HCEC 1CT (cell line): Measurements from ENCODE around the gene NDUFB4.

Source experiments
- DNase-seq: peaks from one replicate; pipeline ENCODE4 v3.0.0-alpha.2; 2017

Gene NDUFB4

GRCh38 chr3:120596116-120596852, at the start of gene NDUFB4:
Gene NDUFB4, plus strand, starts transcription at chr3:120596336. Its CDS starts 24 bp downstream, at chr3:120596360.
- DNase-seq, result peak; percentile 98

- no peak for DNase-seq
Observed at GRCh38 chr3:120550546-120550945, 45.6 kb upstream of the NDUFB4 start.

GRCh38 chr3:120552184-120553172, 43.7 kb upstream of the NDUFB4 start:
- no peak for DNase-seq

- DNase-seq, result no peak
Observed at GRCh38 chr3:120554812-120555606, 41.1 kb upstream of the NDUFB4 start.

- no peak for DNase-seq
Observed at GRCh38 chr3:120555657-120556509, 40.3 kb upstream of the NDUFB4 start.

- no peak for DNase-seq
Observed at GRCh38 chr3:120557115-120557514, 39.0 kb upstream of the NDUFB4 start.

GRCh38 chr3:120558771-120559241, 37.3 kb upstream of the NDUFB4 start:
- DNase-seq, result peak; percentile 83

GRCh38 chr3:120559242-120560061, 36.7 kb upstream of the NDUFB4 start:
- DNase-seq, result peak; percentile 79

GRCh38 chr3:120560304-120561250, 35.6 kb upstream of the NDUFB4 start:
- DNase-seq, result peak; percentile 50

- peak; percentile 61 for DNase-seq
Observed at GRCh38 chr3:120561251-120562045, 34.7 kb upstream of the NDUFB4 start.

GRCh38 chr3:120563356-120564022, 32.6 kb upstream of the NDUFB4 start:
- DNase-seq, result no peak

- DNase-seq, result no peak
Observed at GRCh38 chr3:120566243-120566975, 29.7 kb upstream of the NDUFB4 start.

- DNase-seq, result peak; percentile 62
Observed at GRCh38 chr3:120567370-120568201, 28.6 kb upstream of the NDUFB4 start.

- DNase-seq, result no peak
Observed at GRCh38 chr3:120568202-120568531, 28.0 kb upstream of the NDUFB4 start.

- peak; percentile 32 for DNase-seq
Observed at GRCh38 chr3:120568598-120568997, 27.5 kb upstream of the NDUFB4 start.

GRCh38 chr3:120569222-120570057, 26.7 kb upstream of the NDUFB4 start:
- no peak for DNase-seq
